ENCODE results near the gene CEMP1. TPM values are rescaled to one million over a fixed set of nuclear protein-coding genes. Genes with fewer than 3 reads are reported as not detected.

Gene CEMP1
- polyA plus RNA-seq, 3 donors: 2.2 to 3.7 (median 2.5) TPM

DNA sequence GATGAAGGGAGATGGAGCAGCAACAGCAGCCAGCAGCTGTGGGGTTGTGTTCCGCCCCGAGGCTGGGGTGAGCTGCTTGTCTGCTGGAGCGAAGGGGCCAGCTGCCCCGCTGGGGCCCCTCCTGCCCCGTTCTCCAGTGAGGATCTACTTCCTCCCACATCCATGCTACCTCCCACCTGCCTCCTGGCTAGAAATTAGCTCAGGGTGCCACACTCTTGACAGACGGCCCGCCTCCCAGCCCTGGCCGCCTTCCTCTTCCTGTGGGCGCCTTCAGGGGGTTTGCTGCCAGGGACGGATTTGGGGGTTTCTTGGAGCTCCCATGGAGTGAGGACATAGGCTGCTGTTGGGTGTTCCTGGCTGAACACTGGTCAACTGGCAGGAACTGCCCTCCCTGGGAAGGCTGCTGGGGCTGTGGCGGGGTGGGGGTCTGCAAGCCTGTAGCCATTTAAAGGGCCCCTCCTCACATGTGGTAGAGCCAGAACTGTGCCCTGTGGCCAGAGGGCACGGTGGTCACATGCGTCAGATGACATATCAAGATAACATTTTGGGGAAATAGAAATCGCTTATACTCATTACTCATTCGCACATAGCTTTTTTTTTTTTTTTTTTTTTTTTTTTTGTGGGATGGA lies 43.2 kb downstream of the CEMP1 start:
- DNase-seq (ENCODE audit: low read depth in 3 of 3, low spot score in 2 of 3): no peak

- DNase-seq (ENCODE audit: low read depth in 3 of 3, low spot score in 2 of 3): no peak
These were observed 43.7 kb downstream of the CEMP1 start for GRCh38 chr16:2487517-2487842.

DNA sequence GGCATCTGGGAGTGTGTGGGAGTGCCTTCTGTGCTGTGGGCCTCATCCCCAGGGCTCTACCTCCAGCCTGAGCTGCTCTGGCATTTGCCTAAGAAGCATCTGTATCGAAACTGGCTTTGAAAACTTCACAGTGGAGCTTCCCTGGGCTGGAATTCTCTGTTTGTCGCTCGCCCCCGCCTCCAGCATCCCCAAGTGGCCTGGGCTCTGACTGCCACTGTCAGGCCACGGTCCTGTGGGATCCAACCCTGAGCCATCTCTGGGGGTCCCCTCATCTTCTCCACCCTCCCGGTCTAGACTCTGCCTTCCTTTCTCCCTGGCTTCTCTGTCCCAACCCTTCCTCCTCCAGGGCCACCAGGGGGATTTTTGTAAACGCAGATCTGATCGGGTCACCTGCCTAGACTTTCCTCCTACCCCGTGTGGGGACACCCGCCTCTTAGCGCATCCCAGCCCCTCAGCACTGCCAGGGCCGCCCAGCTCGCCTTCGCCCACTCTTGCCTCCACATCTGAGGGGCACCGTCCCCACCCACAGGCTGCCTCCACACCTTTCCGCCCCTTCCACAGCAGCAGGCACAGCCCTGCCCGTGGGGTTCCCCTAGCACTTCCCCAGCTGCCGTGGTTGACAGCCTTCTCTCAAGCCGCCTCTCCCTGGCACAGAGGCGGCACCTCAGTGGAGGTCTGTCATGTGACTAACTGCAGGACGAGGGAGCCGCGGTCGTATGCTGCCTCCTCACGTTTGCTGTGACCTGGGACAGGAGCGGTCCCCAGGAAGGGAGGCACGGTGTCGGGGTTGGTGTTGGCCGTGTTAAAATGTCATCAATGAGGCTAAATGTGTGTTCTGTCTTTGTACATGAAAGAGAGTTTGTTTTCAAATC lies 44.3 kb downstream of the CEMP1 start:
- DNase-seq (ENCODE audit: low read depth in 3 of 3, low spot score in 2 of 3): no peak

DNA sequence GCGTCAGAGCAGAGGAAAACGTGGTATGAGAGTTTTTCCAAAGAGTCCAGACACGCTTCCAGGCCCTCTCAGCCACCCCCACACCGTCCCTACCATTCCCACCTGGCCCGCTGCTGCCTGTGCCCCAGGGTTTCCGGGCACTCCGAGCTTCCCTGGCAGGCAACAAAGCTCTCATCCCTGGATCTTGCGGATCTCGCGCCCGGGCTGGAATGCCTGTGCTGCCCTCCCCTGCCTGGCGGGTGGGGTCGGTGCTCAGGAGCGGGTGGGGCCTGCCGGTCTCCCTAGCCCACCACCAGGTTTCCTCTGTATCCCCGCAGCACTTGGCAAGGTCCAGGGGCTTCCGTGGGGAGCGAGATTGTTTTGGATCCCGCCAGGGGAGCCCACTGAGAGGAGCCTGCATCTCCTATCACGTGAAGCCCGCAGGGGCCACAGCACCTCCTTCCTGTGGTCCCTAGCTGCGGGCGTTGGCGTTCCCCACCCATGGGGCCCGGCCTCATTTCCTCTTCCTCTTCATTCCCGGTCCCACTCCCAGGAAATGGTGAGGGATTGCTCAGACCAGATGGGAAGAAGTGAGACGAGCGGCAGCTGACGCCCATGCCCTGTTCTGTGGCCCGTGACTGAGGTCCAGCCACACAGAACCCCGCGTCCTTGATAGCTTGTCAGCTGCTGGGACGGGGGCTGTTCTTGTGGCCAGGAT lies 45.2 kb downstream of the CEMP1 start:
- DNase-seq (ENCODE audit: low read depth in 3 of 3, low spot score in 2 of 3): no peak

DNA sequence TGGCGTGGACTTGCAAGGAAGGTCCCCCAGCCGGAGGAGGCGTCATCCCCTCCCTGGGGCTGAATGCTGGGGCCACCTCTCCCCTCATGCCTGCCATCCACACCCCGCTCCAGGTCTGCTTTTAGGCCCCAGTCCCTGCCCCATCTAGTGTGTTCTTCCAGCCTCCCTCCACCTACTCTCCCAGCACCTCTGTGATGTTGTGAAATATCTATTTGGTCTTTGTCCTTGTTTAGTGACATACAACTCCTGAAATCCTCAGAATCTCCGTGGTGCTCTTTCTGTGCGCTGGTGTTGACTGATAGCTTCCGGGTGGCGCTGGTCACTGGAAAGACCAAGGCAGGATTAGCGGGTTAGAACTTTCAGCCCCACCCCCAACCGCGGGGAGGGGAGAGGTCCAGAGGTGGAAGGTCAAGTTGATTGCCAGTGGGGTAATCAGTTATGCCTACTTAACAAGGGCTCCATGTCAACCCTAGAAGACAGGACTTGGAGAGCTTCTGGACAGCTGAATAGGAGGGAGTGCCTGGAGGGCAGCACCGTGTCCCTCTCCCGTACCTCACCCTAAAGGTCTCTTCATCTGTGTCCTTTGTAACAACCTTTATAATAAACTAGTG lies 46.2 kb downstream of the CEMP1 start:
- DNase-seq (ENCODE audit: low read depth in 3 of 3, low spot score in 2 of 3): no peak

GRCh38 chr16:2483939-2484897 lies 47.0 kb downstream of the CEMP1 start:
- DNase-seq (ENCODE audit: low read depth in 3 of 3, low spot score in 2 of 3): no peak

- no peak for DNase-seq (ENCODE audit: low read depth in 3 of 3, low spot score in 2 of 3)
These were observed 48.3 kb downstream of the CEMP1 start for GRCh38 chr16:2482708-2483534.

GRCh38 chr16:2482249-2482648 lies 49.0 kb downstream of the CEMP1 start:
- no peak for DNase-seq (ENCODE audit: low read depth in 3 of 3, low spot score in 2 of 3)

- DNase-seq (ENCODE audit: low read depth in 3 of 3, low spot score in 2 of 3): no peak
These were observed 49.5 kb downstream of the CEMP1 start for GRCh38 chr16:2481676-2482075.

DNA sequence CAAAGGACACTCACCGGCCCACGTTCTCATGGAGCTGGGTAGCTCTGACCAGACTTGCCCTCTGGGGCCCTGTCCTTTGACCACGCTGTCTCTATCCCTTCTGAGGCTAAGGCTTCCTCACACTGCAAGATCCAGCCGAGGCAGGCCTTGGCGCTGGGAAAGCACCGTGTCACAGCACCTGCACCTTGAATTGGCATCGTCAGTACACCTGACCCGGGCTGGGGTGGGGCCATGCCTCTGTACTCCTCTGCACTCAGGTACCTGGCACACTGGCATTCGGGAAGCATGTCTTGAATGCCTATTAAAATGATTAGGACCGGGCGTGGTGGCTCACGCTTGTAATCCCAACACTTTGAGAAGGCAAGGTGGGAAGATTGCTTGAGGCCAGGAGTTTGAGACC lies 50.3 kb downstream of the CEMP1 start:
- DNase-seq (ENCODE audit: low read depth in 3 of 3, low spot score in 2 of 3): no peak

Other genes with a start within 250 kb of the CEMP1 start
- gene ABCA3, start 190.7 kb downstream of the CEMP1 start, polyA plus RNA-seq (ENCODE audit: insufficient read length in 3 of 3): 1 to 10 TPM; 4.3 to 5.5 (median 5.4) TPM
- gene CCNF, start 102.0 kb downstream of the CEMP1 start, polyA plus RNA-seq (ENCODE audit: insufficient read length in 3 of 3): 10 to 100 TPM in 1 of 3 donors, 1 to 10 TPM in 2; 9.8 to 10.3 (median 9.9) TPM
- gene TEDC2, start 71.3 kb downstream of the CEMP1 start, polyA plus RNA-seq (ENCODE audit: insufficient read length in 3 of 3): 1 to 10 TPM; 7.9 to 9.3 (median 9.0) TPM
- 1 to 10 TPM; 1.7 to 2.5 (median 2.4) TPM for gene NTN3, start 60.1 kb downstream of the CEMP1 start, polyA plus RNA-seq (ENCODE audit: insufficient read length in 3 of 3)
- 10 to 100 TPM; 14.3 to 17.7 (median 14.6) TPM for gene TBC1D24, start 56.3 kb downstream of the CEMP1 start, polyA plus RNA-seq (ENCODE audit: insufficient read length in 3 of 3)
- 100 to 1,000 TPM; 139 to 187 (median 148) TPM for gene ATP6V0C, start 17.5 kb downstream of the CEMP1 start, polyA plus RNA-seq (ENCODE audit: insufficient read length in 3 of 3)
- gene AMDHD2, start 11.0 kb downstream of the CEMP1 start, polyA plus RNA-seq (ENCODE audit: insufficient read length in 3 of 3): 10 to 100 TPM; 18.6 to 24.0 (median 21.7) TPM
- 10 to 100 TPM; 49.6 to 60.8 (median 51.2) TPM for gene PDPK1, start 6.6 kb upstream of the CEMP1 start, polyA plus RNA-seq (ENCODE audit: insufficient read length in 3 of 3)
- gene KCTD5, start 151.1 kb upstream of the CEMP1 start, polyA plus RNA-seq (ENCODE audit: insufficient read length in 3 of 3): 10 to 100 TPM; 23.7 to 25.6 (median 24.2) TPM
- gene PRSS27, start 188.8 kb upstream of the CEMP1 start, polyA plus RNA-seq (ENCODE audit: insufficient read length in 3 of 3): 1 to 10 TPM; 1.2 to 1.7 (median 1.2) TPM
- 100 to 1,000 TPM; 383 to 548 (median 392) TPM for gene SRRM2, start 221.2 kb upstream of the CEMP1 start, polyA plus RNA-seq (ENCODE audit: insufficient read length in 3 of 3)
- 100 to 1,000 TPM; 199 to 241 (median 210) TPM for gene ELOB, start 245.9 kb upstream of the CEMP1 start, polyA plus RNA-seq (ENCODE audit: insufficient read length in 3 of 3)